ACC112 (cell line): ENCODE data around the gene BMAL1.

Experiments
- H2AFZ ChIP-seq: fragments of 200-600 bp; sonication (generic); one replicate; pipeline ENCODE4 v1.6.0; 2017; ENCODE audit warnings: antibody characterized with exemption, low read length; ENCODE audit not compliant: unreplicated experiment
- H3K27ac ChIP-seq: fragments of 200-600 bp; sonication (generic); 2 replicates; pipeline ENCODE4 v1.5.1; 2014; ENCODE audit warnings: low read depth, mild to moderate bottlenecking, antibody characterized with exemption, low read length, moderate library complexity
- H3K27me3 ChIP-seq: fragments of 200-600 bp; sonication (generic); 2 replicates; pipeline ENCODE4 v1.6.1; 2014; ENCODE audit warnings: mild to moderate bottlenecking, antibody characterized with exemption, low read length, moderate library complexity, mixed read lengths; ENCODE audit not compliant: insufficient read depth
- H3K36me3 ChIP-seq: fragments of 200-600 bp; sonication (generic); 2 replicates; pipeline ENCODE4 v1.6.1; 2016; ENCODE audit warnings: mild to moderate bottlenecking, antibody characterized with exemption, low read length, moderate library complexity, mixed read lengths; ENCODE audit not compliant: insufficient read depth
- H3K4me1 ChIP-seq: fragments of 200-600 bp; sonication (generic); one replicate; pipeline ENCODE4 v1.6.1; 2016; ENCODE audit warnings: low read length, mixed read lengths; ENCODE audit not compliant: insufficient read depth, unreplicated experiment, control insufficient read depth
- H3K4me3 ChIP-seq: fragments of 200-600 bp; sonication (generic); 2 replicates; pipeline ENCODE4 v1.5.1; 2014; ENCODE audit warnings: mild to moderate bottlenecking, low read depth, low read length
- H3K79me2 ChIP-seq: fragments of 200-600 bp; sonication (generic); one replicate; pipeline ENCODE4 v1.6.0; 2016; ENCODE audit warnings: low read length; ENCODE audit not compliant: control insufficient read depth, unreplicated experiment, insufficient read depth

Gene BMAL1

GRCh38 chr11:13260963-13261588 lies 16.5 kb upstream of the BMAL1 start:
- H3K36me3 ChIP-seq, result no peaks in the 10 kb centered on the region
- H3K27me3 ChIP-seq, result no peaks in the 10 kb centered on the region
- peak overlapping the region; percentile 62 for H2AFZ ChIP-seq
- H3K79me2 ChIP-seq, result no peaks in the 10 kb centered on the region
- peak overlapping the region; percentile 96 for H3K27ac ChIP-seq
- peak overlapping the region; percentile 23; the same call in 1 of the 2 replicates for H3K4me3 ChIP-seq
- H3K4me1 ChIP-seq, result peaks cover 36% of the 10 kb centered on the region

- Histone ChIP-seq H3K4me3 (peak overlapping the region; percentile 28; the same call in 1 of the 2 replicates), H3K36me3 (no peaks in the 10 kb centered on the region), H2AFZ (peak overlapping the region; percentile 25), H3K4me1 (peaks cover 36% of the 10 kb centered on the region), H3K79me2 (no peaks in the 10 kb centered on the region), H3K27ac (peak overlapping the region; percentile 96), H3K27me3 (no peaks in the 10 kb centered on the region)
Measured at GRCh38 chr11:13261591-13262061, 16.0 kb upstream of the BMAL1 start.

GRCh38 chr11:13262096-13262495 lies 15.5 kb upstream of the BMAL1 start:
- Histone ChIP-seq H3K79me2 (no peaks in the 10 kb centered on the region), H3K4me3 (peak overlapping the region; percentile 28; the same call in 1 of the 2 replicates), H2AFZ (peak overlapping the region; percentile 25), H3K4me1 (peaks cover 36% of the 10 kb centered on the region), H3K36me3 (no peaks in the 10 kb centered on the region), H3K27me3 (no peaks in the 10 kb centered on the region), H3K27ac (peak overlapping the region; percentile 96)

GRCh38 chr11:13268791-13269190 lies 8.8 kb upstream of the BMAL1 start:
- Histone ChIP-seq H3K4me1 (peaks cover 21% of the 10 kb centered on the region), H2AFZ (no peak overlapping the region), H3K79me2 (no peaks in the 10 kb centered on the region), H3K36me3 (no peaks in the 10 kb centered on the region), H3K27me3 (no peaks in the 10 kb centered on the region), H3K27ac (peak overlapping the region; percentile 42; the same call in 1 of the 2 replicates), H3K4me3 (no peak overlapping the region)

- peaks cover 21% of the 10 kb centered on the region for H3K4me1 ChIP-seq
- no peaks in the 10 kb centered on the region for H3K79me2 ChIP-seq
- no peak overlapping the region for H2AFZ ChIP-seq
- H3K27me3 ChIP-seq, result no peaks in the 10 kb centered on the region
- H3K27ac ChIP-seq, result peak overlapping the region; percentile 42
- no peaks in the 10 kb centered on the region for H3K36me3 ChIP-seq
- no peak overlapping the region for H3K4me3 ChIP-seq
Measured at GRCh38 chr11:13269775-13270174, 7.8 kb upstream of the BMAL1 start.

GRCh38 chr11:13271060-13271693 lies 6.4 kb upstream of the BMAL1 start:
- H3K79me2 ChIP-seq, result no peaks in the 10 kb centered on the region
- H3K27me3 ChIP-seq, result no peaks in the 10 kb centered on the region
- H3K4me3 ChIP-seq, result no peak overlapping the region
- no peak overlapping the region for H2AFZ ChIP-seq
- H3K27ac ChIP-seq, result no peak overlapping the region
- peaks cover 21% of the 10 kb centered on the region for H3K4me1 ChIP-seq
- H3K36me3 ChIP-seq, result no peaks in the 10 kb centered on the region

- peaks cover 33% of the 10 kb centered on the region for H3K79me2 ChIP-seq
- no peak overlapping the region for H3K27ac ChIP-seq
- no peaks in the 10 kb centered on the region for H3K27me3 ChIP-seq
- no peaks in the 10 kb centered on the region for H3K36me3 ChIP-seq
- H3K4me1 ChIP-seq, result peaks cover 14% of the 10 kb centered on the region
- peak overlapping the region; percentile 99 for H3K4me3 ChIP-seq
- peak overlapping the region; percentile 81 for H2AFZ ChIP-seq
Measured at GRCh38 chr11:13276454-13276831, 1.1 kb upstream of the BMAL1 start.

- no peaks in the 10 kb centered on the region for H3K27me3 ChIP-seq
- peak overlapping the region; percentile 99 for H3K4me3 ChIP-seq
- H2AFZ ChIP-seq, result peak overlapping the region; percentile 81
- H3K36me3 ChIP-seq, result no peaks in the 10 kb centered on the region
- peaks cover 40% of the 10 kb centered on the region for H3K79me2 ChIP-seq
- peak overlapping the region; percentile 61 for H3K27ac ChIP-seq
- peaks cover 14% of the 10 kb centered on the region for H3K4me1 ChIP-seq
Measured at GRCh38 chr11:13276832-13277767, 490 bp upstream of the BMAL1 start.

- Histone ChIP-seq H3K4me1 (peaks cover 14% of the 10 kb centered on the region), H2AFZ (peak overlapping the region; percentile 67), H3K27ac (no peak overlapping the region), H3K4me3 (peak overlapping the region; percentile 99), H3K27me3 (no peaks in the 10 kb centered on the region), H3K79me2 (peaks cover 57% of the 10 kb centered on the region), H3K36me3 (no peaks in the 10 kb centered on the region)
Measured at GRCh38 chr11:13278609-13279486, 1.3 kb downstream of the BMAL1 start.

GRCh38 chr11:13279487-13279834 lies 1.9 kb downstream of the BMAL1 start:
- Histone ChIP-seq H3K4me3 (peak overlapping the region; percentile 99), H3K36me3 (no peaks in the 10 kb centered on the region), H3K27ac (no peak overlapping the region), H3K27me3 (no peaks in the 10 kb centered on the region), H2AFZ (no peak overlapping the region), H3K4me1 (peaks cover 14% of the 10 kb centered on the region), H3K79me2 (peaks cover 60% of the 10 kb centered on the region)
